Mammary epithelial cell (primary cell): Measurements from ENCODE around the gene ZEB2.

Experiments used
- CTCF ChIP-seq, 2 donors: IDR thresholded peaks in 1 of 2; conservative IDR thresholded peaks in 1 of 2; 2 replicates each; pipeline ENCODE4 v1.5.1; 2011 to 2012; ENCODE audit warnings: inconsistent platforms in 2 of 2, low read length in 2 of 2, mild to moderate bottlenecking in 2 of 2, control low read depth in 1 of 2, low read depth in 1 of 2; ENCODE audit not compliant: insufficient read depth in 1 of 2; ENCODE audit errors: extremely low read depth in 1 of 2
- EZH2 ChIP-seq: IDR thresholded peaks from 2 replicates; pipeline ENCODE4 v1.6.1; 2012; ENCODE audit warnings: low read length, inconsistent platforms, borderline replicate concordance

- TF ChIP-seq CTCF (conservative IDR thresholded peaks at IDR 0.05 in 1 of 2, IDR thresholded peaks at IDR 0.05 in 1 of 2; ENCODE audit: extremely low read depth in 1 of 2, insufficient read depth in 1 of 2, low read depth in 1 of 2, low read length in 2 of 2) = no peak
- no peak for TF ChIP-seq EZH2
Measured at GRCh38 chr2:144548088-144548487, 28.2 kb upstream of the ZEB2 start.
